Gastrocnemius medialis (tissue), 4 donors: ENCODE data around the gene PIK3CD. TPM values are rescaled to one million over a fixed set of nuclear protein-coding genes. Genes with fewer than 3 reads are reported as not detected.

ENCODE experiments used
- ATAC-seq, 2 donors: fragments of 150-250 bp; one replicate each; pipeline ENCODE4 v1.9.1; 2016
- DNase-seq, 2 donors: peaks; one replicate each; pipeline ENCODE4 v3.0.0-alpha.2; 2019
- H3K27ac ChIP-seq, 4 donors: fragments of 200-600 bp; sonication (generic); 1 replicate in 1 of 4; 2 replicates in 3 of 4; pipeline ENCODE4 v1.5.1; 2016 to 2018; ENCODE audit warnings: mild to moderate bottlenecking in 2 of 4, moderate library complexity in 1 of 4
- H3K27me3 ChIP-seq, 3 donors: fragments of 200-600 bp; sonication (generic) in 2 of 3; 1 replicate in 1 of 3; 2 replicates in 2 of 3; pipeline versions ENCODE4 v1.5.1 to v1.6.0; 2016 to 2019; ENCODE audit warnings: mild to moderate bottlenecking in 1 of 3, moderate library complexity in 1 of 3
- H3K36me3 ChIP-seq, 2 donors: fragments of 200-600 bp; sonication (generic) in 1 of 2; one replicate each; pipeline ENCODE4 v1.5.1; 2017 to 2018
- H3K4me1 ChIP-seq, 2 donors: fragments of 200-600 bp; sonication (generic) in 1 of 2; one replicate each; pipeline ENCODE4 v1.5.1; 2016 to 2017; ENCODE audit warnings: mild to moderate bottlenecking in 2 of 2
- H3K4me3 ChIP-seq, 4 donors: fragments of 200-600 bp; sonication (generic) in 3 of 4; 1 replicate in 1 of 4; 2 replicates in 3 of 4; pipeline ENCODE4 v1.5.1; 2016 to 2019; ENCODE audit warnings: mild to moderate bottlenecking in 2 of 4
- H3K9me3 ChIP-seq, 3 donors: fragments of 200-600 bp; sonication (generic) in 2 of 3; 1 replicate in 1 of 3; 2 replicates in 2 of 3; pipeline ENCODE4 v1.5.1; 2016 to 2019
- CTCF ChIP-seq, 5 experiments: fragments of 450-650 bp in 3 of 5; fragments of 200-600 bp in 2 of 5; sonication (generic) in 2 of 5; IDR thresholded peaks in 4 of 5; conservative IDR thresholded peaks in 1 of 5; 1 replicate in 4 of 5; 2 replicates in 1 of 5; pipeline ENCODE4 v1.5.1; 2016 to 2019; ENCODE audit warnings: antibody characterized with exemption in 5 of 5, mild to moderate bottlenecking in 3 of 5, moderate library complexity in 3 of 5
- POLR2A ChIP-seq, 2 donors: fragments of 450-650 bp; IDR thresholded peaks; one replicate each; pipeline ENCODE4 v1.6.1; 2017; ENCODE audit warnings: antibody characterized with exemption in 2 of 2, mild to moderate bottlenecking in 2 of 2, moderate library complexity in 2 of 2
- in situ Hi-C, 4 donors: fragments of 200-750 bp; cut with MboI; loops; one replicate each; pipeline versions ENCODE4 v1.15.0 to v1.8.0; 2017; ENCODE audit warnings: low sequenced_read_pairs in 4 of 4
- intact Hi-C: fragments of 100-400 bp; cut with DNase I; formaldehyde crosslinking; loops from one replicate; pipeline ENCODE4 v1.15.1; 2023; ENCODE audit warnings: low total_unique reads
- total RNA-seq, 4 donors: library from RNA; depleted of rRNA; stranded (reverse); fragments of >200 nt; gene quantifications; one replicate each; pipeline versions ENCODE4 v1.1.0 to v1.2.3, GENCODE V29; 2016

Gene PIK3CD
- total RNA-seq, 4 donors from 2014 or later, result 0.66 to 2.3 (median 1.3) TPM

GRCh38 chr1:9724706-9725476 lies 73.4 kb downstream of the PIK3CD start:
- Histone ChIP-seq H3K27ac (no peak overlapping the region), H3K4me3 (no peak overlapping the region), H3K27me3 (no peaks in the 10 kb centered on the region), H3K4me1 (no peaks in the 10 kb centered on the region), H3K9me3 (no peaks in the 10 kb centered on the region), H3K36me3 (peaks cover under 1 to 19% of the 10 kb centered on the region in 2 donors)
- intact Hi-C loops (loop anchor here (5.0 kb wide), 1 partner anchor 142 kb away; no protein-coding TSS in a partner anchor), in situ Hi-C loops (no loop called here)
- peak in 1 of 2 donors; percentile 61 for ATAC-seq
- DNase-seq, result no peak
- no peak for TF ChIP-seq POLR2A (IDR thresholded peaks at IDR 0.05)
- TF ChIP-seq CTCF (IDR thresholded peaks at IDR 0.05 in 4 of 5, conservative IDR thresholded peaks at IDR 0.05 in 1 of 5), result peak; percentile 45 to 77 (median 62)

GRCh38 chr1:9726406-9726805 lies 74.9 kb downstream of the PIK3CD start:
- no peak overlapping the region for H3K27ac ChIP-seq
- no peak overlapping the region for H3K4me3 ChIP-seq
- H3K4me1 ChIP-seq, result no peaks in the 10 kb centered on the region
- no peaks in the 10 kb centered on the region for H3K27me3 ChIP-seq
- DNase-seq (no peak), ATAC-seq (no peak)
- H3K9me3 ChIP-seq, result no peaks in the 10 kb centered on the region
- H3K36me3 ChIP-seq, result peaks cover 5 to 34% of the 10 kb centered on the region in 2 donors
- intact Hi-C loops (no loop called here), in situ Hi-C loops (no loop called here)
- TF ChIP-seq POLR2A (IDR thresholded peaks at IDR 0.05) (no peak), CTCF (IDR thresholded peaks at IDR 0.05 in 4 of 5, conservative IDR thresholded peaks at IDR 0.05 in 1 of 5) (no peak)

- no peak for ATAC-seq
- no peaks in the 10 kb centered on the region for H3K4me1 ChIP-seq
- in situ Hi-C loops (no loop called here), intact Hi-C loops (no loop called here)
- DNase-seq, result no peak
- TF ChIP-seq POLR2A (IDR thresholded peaks at IDR 0.05) (no peak), CTCF (IDR thresholded peaks at IDR 0.05 in 4 of 5, conservative IDR thresholded peaks at IDR 0.05 in 1 of 5) (no peak)
- no peaks in the 10 kb centered on the region for H3K27me3 ChIP-seq
- H3K9me3 ChIP-seq, result no peaks in the 10 kb centered on the region
- peaks cover 5 to 40% of the 10 kb centered on the region in 2 donors for H3K36me3 ChIP-seq
- H3K27ac ChIP-seq, result no peak overlapping the region
- H3K4me3 ChIP-seq, result no peak overlapping the region
Measured at GRCh38 chr1:9726905-9727595, 75.5 kb downstream of the PIK3CD start.

- no peak overlapping the region for H3K27ac ChIP-seq
- peaks cover 8 to 57% of the 10 kb centered on the region in 2 donors for H3K36me3 ChIP-seq
- H3K9me3 ChIP-seq, result no peaks in the 10 kb centered on the region
- ATAC-seq, result no peak
- no peak for DNase-seq
- no peaks in the 10 kb centered on the region for H3K4me1 ChIP-seq
- in situ Hi-C loops, result no loop called here
- H3K27me3 ChIP-seq, result no peaks in the 10 kb centered on the region
- no peak overlapping the region for H3K4me3 ChIP-seq
- TF ChIP-seq POLR2A (IDR thresholded peaks at IDR 0.05), result no peak
- TF ChIP-seq CTCF (IDR thresholded peaks at IDR 0.05 in 4 of 5, conservative IDR thresholded peaks at IDR 0.05 in 1 of 5), result no peak
- intact Hi-C loops, result no loop called here
Measured at GRCh38 chr1:9728451-9729295, 77.1 kb downstream of the PIK3CD start.
